Measurements from ENCODE around the gene KCNQ1. TPM values are rescaled to one million over a fixed set of nuclear protein-coding genes. Genes with fewer than 3 reads are reported as not detected.

Gene KCNQ1
- total RNA-seq, 3 donors from 2014 or later: 3.6 to 6.2 (median 5.1) TPM

GRCh38 chr11:2531277-2531986 lies 86.6 kb downstream of the KCNQ1 start:
- DNase-seq (ENCODE audit: low spot score in 2 of 2): peak; percentile 53 to 74
- Histone ChIP-seq H3K27me3 (no peaks in the 10 kb centered on the region), H3K4me1 (peaks cover 0 to 8% of the 10 kb centered on the region in 2 donors), H3K27ac (no peak overlapping the region), H3K9me3 (no peaks in the 10 kb centered on the region), H3K4me3 (no peak overlapping the region), H3K36me3 (no peaks in the 10 kb centered on the region)
- intact Hi-C loops (cut with DNase I; ENCODE audit: low total_unique reads): loop anchor here (2.0 to 5.0 kb wide), 2 partner anchors 104 to 357 kb away; no protein-coding TSS in a partner anchor
- no peak for TF ChIP-seq POLR2AphosphoS5 (IDR thresholded peaks at IDR 0.05)
- TF ChIP-seq, protein P1, sequence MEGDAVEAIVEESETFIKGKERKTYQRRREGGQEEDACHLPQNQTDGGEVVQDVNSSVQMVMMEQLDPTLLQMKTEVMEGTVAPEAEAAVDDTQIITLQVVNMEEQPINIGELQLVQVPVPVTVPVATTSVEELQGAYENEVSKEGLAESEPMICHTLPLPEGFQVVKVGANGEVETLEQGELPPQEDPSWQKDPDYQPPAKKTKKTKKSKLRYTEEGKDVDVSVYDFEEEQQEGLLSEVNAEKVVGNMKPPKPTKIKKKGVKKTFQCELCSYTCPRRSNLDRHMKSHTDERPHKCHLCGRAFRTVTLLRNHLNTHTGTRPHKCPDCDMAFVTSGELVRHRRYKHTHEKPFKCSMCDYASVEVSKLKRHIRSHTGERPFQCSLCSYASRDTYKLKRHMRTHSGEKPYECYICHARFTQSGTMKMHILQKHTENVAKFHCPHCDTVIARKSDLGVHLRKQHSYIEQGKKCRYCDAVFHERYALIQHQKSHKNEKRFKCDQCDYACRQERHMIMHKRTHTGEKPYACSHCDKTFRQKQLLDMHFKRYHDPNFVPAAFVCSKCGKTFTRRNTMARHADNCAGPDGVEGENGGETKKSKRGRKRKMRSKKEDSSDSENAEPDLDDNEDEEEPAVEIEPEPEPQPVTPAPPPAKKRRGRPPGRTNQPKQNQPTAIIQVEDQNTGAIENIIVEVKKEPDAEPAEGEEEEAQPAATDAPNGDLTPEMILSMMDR (IDR thresholded peaks at IDR 0.05): peak; percentile 95 to 99 (median 97)

DNA sequence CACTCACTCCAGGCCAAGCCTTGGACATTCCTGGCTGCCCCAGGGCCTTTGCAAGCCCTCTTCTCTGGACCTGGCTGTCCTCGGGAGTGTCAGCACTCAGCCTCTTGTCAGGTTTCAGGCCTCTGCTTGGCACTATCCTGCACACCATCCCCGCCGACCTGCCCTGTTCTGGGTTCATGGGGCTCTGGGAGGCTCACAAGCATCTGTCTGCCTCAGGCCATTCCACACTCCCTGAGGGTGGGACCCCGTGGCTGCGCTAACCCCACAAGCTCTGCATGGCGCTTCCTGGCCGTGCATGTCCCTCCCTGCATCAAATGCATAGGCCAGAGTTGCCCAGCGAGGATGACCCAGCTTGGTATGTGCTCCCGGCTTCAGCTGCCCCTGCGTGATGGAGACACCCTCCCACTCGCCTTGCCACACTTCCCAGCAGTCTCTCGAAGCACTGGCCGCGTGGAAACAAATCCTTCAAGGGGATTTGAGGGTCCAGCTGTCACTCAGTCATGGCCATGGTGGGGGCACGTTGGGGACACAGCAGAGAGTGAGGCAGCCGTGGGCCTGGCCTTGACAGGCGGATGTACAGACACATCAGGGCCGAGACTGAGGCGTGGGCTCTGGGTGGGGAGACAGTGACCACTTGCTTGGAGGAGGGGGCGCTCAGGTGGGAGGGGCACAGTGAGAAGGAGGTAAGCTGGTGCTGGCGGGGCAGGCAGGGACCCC lies 87.3 kb downstream of the KCNQ1 start:
- intact Hi-C loops (cut with DNase I; ENCODE audit: low total_unique reads): loop anchor here (2.0 to 5.0 kb wide), 2 partner anchors 105 to 357 kb away; no protein-coding TSS in a partner anchor

DNA sequence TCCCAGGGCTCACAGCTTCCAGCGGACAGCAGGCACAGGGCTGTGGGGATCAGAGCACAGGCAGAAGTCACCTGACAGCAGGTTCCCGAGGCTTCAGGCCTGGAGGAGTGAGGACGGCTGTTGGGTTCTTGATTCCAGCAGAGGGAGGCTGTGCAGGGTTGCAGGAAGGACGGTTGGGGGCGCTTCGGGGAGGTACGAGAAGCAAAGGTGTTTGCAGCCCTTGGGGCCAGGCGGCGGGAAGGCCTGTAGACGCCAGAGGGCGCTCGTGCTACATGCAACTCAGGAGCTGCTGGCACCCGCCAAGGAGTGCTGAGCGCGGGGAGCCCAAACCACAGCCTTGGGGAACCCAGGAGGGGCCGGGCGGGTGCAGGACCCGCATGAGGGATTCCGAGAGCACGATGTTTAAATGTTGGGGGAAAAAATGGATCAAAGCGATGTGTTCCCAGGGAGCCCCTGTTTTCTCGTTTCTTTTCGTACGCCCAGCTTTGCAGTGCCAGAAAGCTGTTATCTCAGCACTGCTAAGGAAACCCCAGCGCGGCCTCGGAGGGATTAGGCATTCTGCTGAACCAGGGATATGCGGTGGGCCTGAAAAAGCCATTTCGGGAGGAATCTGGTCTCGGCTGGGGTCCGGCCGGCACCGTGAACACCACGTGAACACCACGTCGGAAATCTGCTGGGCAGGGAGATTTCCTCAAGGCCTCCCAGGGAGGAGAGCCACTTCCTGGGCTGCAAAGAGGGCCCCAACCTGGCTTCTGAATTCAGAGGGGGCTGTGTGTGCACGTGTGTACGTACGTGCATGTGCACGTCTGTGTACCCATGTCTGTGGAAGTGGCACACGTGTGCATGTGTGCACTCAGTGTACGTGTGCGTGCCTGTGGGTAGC lies 88.1 kb downstream of the KCNQ1 start:
- DNase-seq (ENCODE audit: low spot score in 2 of 2): peak; percentile 84 to 92
- intact Hi-C loops (cut with DNase I; ENCODE audit: low total_unique reads): loop anchor here (5.0 kb wide), 1 partner anchor 106 kb away; no protein-coding TSS in a partner anchor
- H3K9me3 ChIP-seq: no peaks in the 10 kb centered on the region
- peaks cover 0 to 8% of the 10 kb centered on the region in 2 donors for H3K4me1 ChIP-seq
- H3K36me3 ChIP-seq: no peaks in the 10 kb centered on the region
- TF ChIP-seq POLR2A (IDR thresholded peaks at IDR 0.05) (no peak), POLR2AphosphoS5 (IDR thresholded peaks at IDR 0.05) (peak; percentile 42 to 64 (median 58))
- TF ChIP-seq, protein P1 (IDR thresholded peaks at IDR 0.05): peak; percentile 95 to 100 (median 100)
- peak overlapping the region; percentile 8 to 56 (median 11) for H3K4me3 ChIP-seq
- peak overlapping the region; percentile 35 to 72 for H3K27ac ChIP-seq
- H3K27me3 ChIP-seq: no peaks in the 10 kb centered on the region

More for the DNA sequence above, 87.3 kb downstream of the KCNQ1 start:
- Histone ChIP-seq H3K27me3 (no peaks in the 10 kb centered on the region), H3K36me3 (no peaks in the 10 kb centered on the region), H3K27ac (no peak overlapping the region), H3K4me3 (no peak overlapping the region), H3K9me3 (no peaks in the 10 kb centered on the region), H3K4me1 (peaks cover 0 to 8% of the 10 kb centered on the region in 2 donors)
- DNase-seq (ENCODE audit: low spot score in 2 of 2): no peak
- no peak for TF ChIP-seq POLR2AphosphoS5 (IDR thresholded peaks at IDR 0.05)
- no peak for TF ChIP-seq POLR2A (IDR thresholded peaks at IDR 0.05)
- TF ChIP-seq, protein P1 (IDR thresholded peaks at IDR 0.05): no peak

DNA sequence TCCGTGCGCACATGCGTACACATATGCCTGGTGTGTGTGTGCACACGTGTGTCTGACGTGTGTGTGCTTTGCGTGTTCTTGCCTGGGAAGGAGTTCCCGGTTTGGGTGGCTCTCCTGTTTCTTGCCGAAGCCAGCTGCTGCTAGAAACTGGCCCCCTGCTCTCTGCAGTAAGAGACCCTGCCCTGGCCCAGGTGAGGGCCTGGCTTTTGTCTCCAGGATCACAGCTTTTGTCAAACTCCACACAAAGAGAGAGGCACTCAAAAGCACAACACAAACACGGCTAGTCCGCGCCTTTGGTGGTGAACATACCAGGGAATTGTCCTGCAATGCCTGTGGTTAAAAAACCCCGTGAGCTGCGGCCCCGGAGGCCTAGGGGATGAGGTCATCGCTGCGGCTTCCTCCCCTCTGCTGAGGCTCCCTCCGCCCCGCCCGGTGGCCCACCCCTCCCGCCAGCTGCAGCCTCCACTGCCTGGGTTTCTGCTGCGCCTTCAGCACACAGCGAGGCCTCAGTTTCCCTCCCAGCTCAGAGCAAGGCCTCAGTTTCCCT lies 88.9 kb downstream of the KCNQ1 start:
- TF ChIP-seq POLR2A (IDR thresholded peaks at IDR 0.05) (no peak), POLR2AphosphoS5 (IDR thresholded peaks at IDR 0.05) (no peak)
- TF ChIP-seq, protein P1 (IDR thresholded peaks at IDR 0.05): no peak
- H3K9me3 ChIP-seq: no peaks in the 10 kb centered on the region
- peak in 1 of 2 donors; percentile 66 for DNase-seq (ENCODE audit: low spot score in 2 of 2)
- H3K4me3 ChIP-seq: peak overlapping the region in 1 of 3 donors; percentile 56
- intact Hi-C loops (cut with DNase I; ENCODE audit: low total_unique reads): loop anchor here (5.0 kb wide), 1 partner anchor 106 kb away; no protein-coding TSS in a partner anchor
- H3K36me3 ChIP-seq: no peaks in the 10 kb centered on the region
- no peaks in the 10 kb centered on the region for H3K27me3 ChIP-seq
- peaks cover 0 to 8% of the 10 kb centered on the region in 2 donors for H3K4me1 ChIP-seq
- H3K27ac ChIP-seq: peak overlapping the region; percentile 35 to 72
